HK-2 (cell line): ENCODE measurements around the gene SPATA33.

Experiments used
- DNase-seq: peaks from one replicate; pipeline ENCODE4 v3.0.0-alpha.2; 2018; ENCODE audit not compliant: unreplicated experiment

SPATA33 gene

GRCh38 chr16:89657442-89658220, at the start of gene SPATA33, which contains the start of gene CHMP1A:
Gene SPATA33, plus strand, starts transcription at chr16:89657836. Its CDS starts 76 bp downstream, at chr16:89657912.
Gene CHMP1A, minus strand, starts transcription at chr16:89657708. Its CDS starts 120 bp downstream, at chr16:89657588.
- peak; percentile 92 for DNase-seq

- no peak for DNase-seq
These were observed 49.5 kb upstream of the SPATA33 start for GRCh38 chr16:89607937-89608740.

GRCh38 chr16:89610108-89610453, 47.6 kb upstream of the SPATA33 start:
- no peak for DNase-seq

GRCh38 chr16:89612415-89613166, 45.0 kb upstream of the SPATA33 start:
- no peak for DNase-seq

GRCh38 chr16:89613231-89613953, 44.2 kb upstream of the SPATA33 start, which contains the start of gene DPEP1:
Gene DPEP1, plus strand, starts transcription at chr16:89613642. Its CDS starts 16,769 bp downstream, at chr16:89630411.
- DNase-seq: no peak

GRCh38 chr16:89613954-89614459, 43.6 kb upstream of the SPATA33 start:
- DNase-seq: no peak

GRCh38 chr16:89615176-89615575, 42.5 kb upstream of the SPATA33 start:
- no peak for DNase-seq

- no peak for DNase-seq
These were observed 42.0 kb upstream of the SPATA33 start for GRCh38 chr16:89615596-89616090.

GRCh38 chr16:89616623-89617022, 41.0 kb upstream of the SPATA33 start:
- no peak for DNase-seq

GRCh38 chr16:89617036-89617435, 40.6 kb upstream of the SPATA33 start:
- no peak for DNase-seq

- DNase-seq: no peak
These were observed 39.3 kb upstream of the SPATA33 start for GRCh38 chr16:89618109-89618998.

GRCh38 chr16:89619840-89620239, 37.8 kb upstream of the SPATA33 start:
- DNase-seq: no peak

- DNase-seq: no peak
These were observed 37.2 kb upstream of the SPATA33 start for GRCh38 chr16:89620406-89620841.

GRCh38 chr16:89621136-89621697, 36.4 kb upstream of the SPATA33 start:
- no peak for DNase-seq

- DNase-seq: no peak
These were observed 35.8 kb upstream of the SPATA33 start for GRCh38 chr16:89621698-89622409.

- no peak for DNase-seq
These were observed 34.0 kb upstream of the SPATA33 start for GRCh38 chr16:89623511-89624261.

- DNase-seq: no peak
These were observed 32.6 kb upstream of the SPATA33 start for GRCh38 chr16:89624777-89625761.
